Measurements from ENCODE around the gene GPD1. TPM values are rescaled to one million over a fixed set of nuclear protein-coding genes. Genes with fewer than 3 reads are reported as not detected.

GPD1 gene
- total and polyA plus RNA-seq, 8 donors = 0.58 to 9.5 (median 1.7) TPM

DNA sequence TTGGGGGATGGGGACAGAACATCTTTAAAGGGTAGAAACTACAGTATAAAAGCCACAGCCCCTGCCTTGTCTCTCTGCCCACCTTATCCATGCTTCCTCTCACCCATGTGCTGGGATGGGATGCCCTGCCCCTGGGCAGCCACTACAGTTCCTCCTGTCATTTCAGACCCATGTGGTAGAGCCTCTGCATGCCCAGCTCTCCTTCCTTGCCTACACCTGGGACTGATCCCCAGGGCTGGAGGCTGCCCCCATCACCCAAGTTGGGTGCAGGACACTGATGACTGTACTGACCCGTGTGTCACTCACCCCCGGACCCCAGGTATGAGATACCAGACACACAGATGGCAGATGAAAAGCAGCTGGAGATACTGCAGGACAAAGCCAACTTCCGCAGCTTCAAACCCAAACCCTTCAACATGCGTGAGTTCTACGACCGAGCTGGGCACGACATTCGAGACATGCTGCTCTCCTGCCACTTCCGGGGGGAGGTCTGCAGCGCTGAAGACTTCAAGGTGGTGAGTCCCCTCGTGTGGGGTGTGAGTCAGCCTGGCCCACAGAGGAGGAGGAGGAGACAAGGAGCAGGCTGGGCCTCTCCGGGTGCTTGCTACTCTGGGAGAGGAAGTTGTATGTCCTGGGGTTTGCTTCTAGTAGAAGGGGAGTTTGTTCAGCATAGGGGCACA is 44.2 kb upstream of the GPD1 start:
- no peak for TF ChIP-seq POLR2A (IDR thresholded peaks at IDR 0.05)
- TF ChIP-seq POLR2AphosphoS5 (IDR thresholded peaks at IDR 0.05) = no peak
- no peak for TF ChIP-seq EP300 (IDR thresholded peaks at IDR 0.05)
- Histone ChIP-seq H3K36me3 (no peaks in the 10 kb centered on the region), H3K4me3 (no peak overlapping the region), H3K27me3 (peaks cover 0 to 26% (median 10%) of the 10 kb centered on the region in 3 donors), H3K27ac (no peak overlapping the region), H3K4me1 (peaks cover 14 to 37% (median 34%) of the 10 kb centered on the region in 4 donors), H3K9me3 (no peaks in the 10 kb centered on the region)
- 69 to 81% (median 76%) methylated on average over 12 of the region's 12 CpGs for WGBS, 5 donors
- DNase-seq = peak in 1 of 2 donors; percentile 37
- intact Hi-C loops (cut with DNase I; ENCODE audit: low total_unique reads) = loop anchor here (5.0 kb wide), 1 partner anchor 92 kb away; no protein-coding TSS in a partner anchor

DNA sequence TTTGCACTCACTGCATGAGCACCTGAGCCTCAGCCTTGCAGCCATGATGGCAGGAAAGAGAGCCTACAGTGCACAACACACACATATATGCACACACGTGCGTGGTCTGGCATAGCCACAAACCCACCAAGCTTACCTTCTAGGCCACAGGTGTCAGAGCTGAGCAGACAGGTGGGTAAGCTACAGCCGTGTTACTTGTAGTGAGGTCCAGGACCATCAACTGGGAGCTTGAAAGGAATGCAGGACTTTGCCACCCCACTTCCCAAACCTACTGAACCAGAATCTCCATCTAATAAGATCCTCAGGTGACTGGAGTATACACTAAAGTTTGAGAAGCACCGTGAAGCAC is 43.7 kb upstream of the GPD1 start:
- intact Hi-C loops (cut with DNase I; ENCODE audit: low total_unique reads) = no loop called here
- Histone ChIP-seq H3K4me1 (peaks cover 14 to 37% (median 34%) of the 10 kb centered on the region in 4 donors), H3K27ac (no peak overlapping the region), H3K4me3 (no peak overlapping the region), H3K9me3 (no peaks in the 10 kb centered on the region), H3K27me3 (peaks cover 0 to 26% (median 10%) of the 10 kb centered on the region in 3 donors), H3K36me3 (no peaks in the 10 kb centered on the region)
- TF ChIP-seq, protein P1, sequence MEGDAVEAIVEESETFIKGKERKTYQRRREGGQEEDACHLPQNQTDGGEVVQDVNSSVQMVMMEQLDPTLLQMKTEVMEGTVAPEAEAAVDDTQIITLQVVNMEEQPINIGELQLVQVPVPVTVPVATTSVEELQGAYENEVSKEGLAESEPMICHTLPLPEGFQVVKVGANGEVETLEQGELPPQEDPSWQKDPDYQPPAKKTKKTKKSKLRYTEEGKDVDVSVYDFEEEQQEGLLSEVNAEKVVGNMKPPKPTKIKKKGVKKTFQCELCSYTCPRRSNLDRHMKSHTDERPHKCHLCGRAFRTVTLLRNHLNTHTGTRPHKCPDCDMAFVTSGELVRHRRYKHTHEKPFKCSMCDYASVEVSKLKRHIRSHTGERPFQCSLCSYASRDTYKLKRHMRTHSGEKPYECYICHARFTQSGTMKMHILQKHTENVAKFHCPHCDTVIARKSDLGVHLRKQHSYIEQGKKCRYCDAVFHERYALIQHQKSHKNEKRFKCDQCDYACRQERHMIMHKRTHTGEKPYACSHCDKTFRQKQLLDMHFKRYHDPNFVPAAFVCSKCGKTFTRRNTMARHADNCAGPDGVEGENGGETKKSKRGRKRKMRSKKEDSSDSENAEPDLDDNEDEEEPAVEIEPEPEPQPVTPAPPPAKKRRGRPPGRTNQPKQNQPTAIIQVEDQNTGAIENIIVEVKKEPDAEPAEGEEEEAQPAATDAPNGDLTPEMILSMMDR (IDR thresholded peaks at IDR 0.05) = no peak
- TF ChIP-seq EP300 (IDR thresholded peaks at IDR 0.05) = no peak
- TF ChIP-seq POLR2A (IDR thresholded peaks at IDR 0.05) = no peak
- no peak for TF ChIP-seq POLR2AphosphoS5 (IDR thresholded peaks at IDR 0.05)
- WGBS, 5 donors = 65 to 71% (median 66%) methylated on average over 4 of the region's 4 CpGs
- no peak for DNase-seq

DNA sequence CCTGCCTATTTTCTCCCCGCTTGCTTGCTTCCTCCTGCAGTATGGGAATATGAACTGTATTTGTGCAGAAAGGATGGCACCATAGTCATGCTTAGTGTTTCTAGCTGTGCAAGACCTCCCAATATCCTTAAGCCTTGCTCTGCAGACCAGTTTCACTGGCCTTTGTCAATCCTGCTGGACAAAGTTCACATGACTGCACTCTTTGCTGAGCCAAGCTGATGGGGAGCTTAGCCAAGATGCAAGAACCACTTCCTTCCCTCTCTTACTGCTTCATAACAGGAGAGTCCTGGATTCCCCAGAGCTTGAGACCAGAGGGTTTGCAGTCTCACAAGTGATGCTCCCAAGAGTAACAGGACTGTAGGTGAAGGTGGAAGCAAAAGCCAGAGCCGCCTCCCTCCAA is 42.6 kb upstream of the GPD1 start:
- Histone ChIP-seq H3K36me3 (no peaks in the 10 kb centered on the region), H3K27ac (no peak overlapping the region), H3K9me3 (no peaks in the 10 kb centered on the region), H3K4me3 (no peak overlapping the region), H3K4me1 (peaks cover 14 to 29% (median 27%) of the 10 kb centered on the region in 4 donors), H3K27me3 (peaks cover 0 to 25% (median 10%) of the 10 kb centered on the region in 3 donors)
- no peak for TF ChIP-seq EP300 (IDR thresholded peaks at IDR 0.05)
- TF ChIP-seq POLR2A (IDR thresholded peaks at IDR 0.05) = no peak
- TF ChIP-seq POLR2AphosphoS5 (IDR thresholded peaks at IDR 0.05) = no peak
- intact Hi-C loops (cut with DNase I; ENCODE audit: low total_unique reads) = no loop called here
- DNase-seq = peak in 1 of 2 donors; percentile 12
- whole genome bisulfite sequencing, 5 donors = 79 to 97% (median 85%) methylated on average over 2 of the region's 2 CpGs

DNA sequence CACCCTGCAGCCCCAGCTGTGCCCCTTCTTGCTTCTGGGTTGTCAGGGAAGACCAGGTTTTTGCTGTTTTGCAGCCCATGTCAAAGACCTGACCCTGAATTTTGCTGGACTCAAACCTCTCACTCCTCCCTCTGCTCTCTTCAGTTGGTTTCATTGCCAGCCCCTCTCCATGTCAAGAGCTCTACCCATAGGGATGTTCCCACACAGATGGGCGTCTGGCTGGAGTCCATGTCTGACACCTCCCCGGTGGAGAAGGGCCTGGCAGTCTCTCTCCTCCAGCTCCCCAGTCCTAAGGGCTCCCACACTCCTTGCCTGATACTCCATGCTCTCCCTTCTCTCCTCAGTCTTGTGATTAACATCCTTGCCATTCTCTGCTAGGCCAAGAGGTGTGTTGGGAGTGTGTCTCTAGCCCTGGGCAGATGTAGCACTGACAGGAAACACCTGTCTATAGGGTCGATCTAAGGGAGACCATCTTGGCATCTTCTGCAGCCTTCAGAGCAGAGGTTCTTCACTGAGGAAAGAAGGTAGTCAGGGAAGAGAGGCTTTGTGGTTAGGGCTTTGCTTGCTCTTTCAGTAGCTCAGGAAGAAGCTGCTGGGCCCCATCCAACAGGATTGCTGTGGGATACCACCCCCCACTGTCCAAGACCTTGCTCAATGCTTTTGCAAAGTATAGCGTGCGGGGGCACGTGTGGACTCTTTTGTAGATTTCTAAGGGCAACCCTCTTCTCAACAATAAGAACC is 41.7 kb upstream of the GPD1 start:
- 67 to 72% (median 69%) methylated on average over 6 of the region's 6 CpGs for WGBS, 5 donors
- H3K27ac ChIP-seq = no peak overlapping the region
- no peak for DNase-seq
- H3K36me3 ChIP-seq = no peaks in the 10 kb centered on the region
- no peak overlapping the region for H3K4me3 ChIP-seq
- peaks cover 5 to 19% (median 17%) of the 10 kb centered on the region in 4 donors for H3K4me1 ChIP-seq
- H3K9me3 ChIP-seq = no peaks in the 10 kb centered on the region
- TF ChIP-seq EP300 (IDR thresholded peaks at IDR 0.05) (no peak), POLR2A (IDR thresholded peaks at IDR 0.05) (no peak), POLR2AphosphoS5 (IDR thresholded peaks at IDR 0.05) (no peak)
- TF ChIP-seq, protein P1 (IDR thresholded peaks at IDR 0.05) = no peak
- intact Hi-C loops (cut with DNase I; ENCODE audit: low total_unique reads) = no loop called here
- H3K27me3 ChIP-seq = peaks cover 0 to 15% (median under 1%) of the 10 kb centered on the region in 3 donors

DNA sequence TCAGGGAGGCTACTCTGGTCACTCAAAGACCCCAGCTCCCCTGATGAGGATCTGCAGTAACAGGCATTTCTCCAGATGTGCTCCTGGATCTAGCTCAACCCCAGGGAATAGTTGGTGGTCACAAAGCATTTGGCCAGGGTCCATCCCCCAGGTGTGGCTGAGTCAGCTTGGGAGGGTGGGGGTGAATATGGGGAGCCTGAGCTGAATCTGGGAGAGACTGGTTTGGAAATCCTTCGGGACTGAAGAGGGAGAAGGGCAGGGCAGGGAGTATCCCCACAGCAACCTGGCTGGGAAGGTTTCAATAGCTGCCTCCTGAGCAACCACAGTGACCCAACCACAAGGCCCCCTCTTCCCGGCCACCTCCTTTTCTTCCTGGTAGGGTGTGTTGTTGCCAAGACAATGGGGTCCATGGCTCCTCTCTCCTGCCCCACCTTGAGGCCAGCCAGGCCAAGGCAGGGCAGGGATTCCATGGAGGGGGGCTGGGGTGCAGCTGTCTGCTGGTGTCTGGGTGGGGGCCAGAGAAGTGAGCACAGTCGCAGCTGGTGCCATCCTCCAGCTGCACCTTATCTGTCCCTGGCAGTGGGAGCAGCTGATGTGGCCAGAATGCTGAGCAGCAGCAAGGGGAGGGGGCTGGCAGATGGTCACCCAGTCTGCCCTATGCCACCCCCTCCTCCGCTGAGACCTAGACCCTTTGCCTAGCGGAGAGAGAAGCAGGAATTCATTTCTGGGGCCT is 40.9 kb upstream of the GPD1 start:
- Histone ChIP-seq H3K4me1 (peaks cover 3 to 15% (median 12%) of the 10 kb centered on the region in 4 donors), H3K9me3 (no peaks in the 10 kb centered on the region), H3K36me3 (no peaks in the 10 kb centered on the region), H3K4me3 (no peak overlapping the region), H3K27ac (no peak overlapping the region), H3K27me3 (peaks cover 0 to 9% (median 0%) of the 10 kb centered on the region in 3 donors)
- WGBS, 5 donors = 77 to 86% (median 84%) methylated on average over 3 to 5 of the region's 5 CpGs
- TF ChIP-seq, protein P1 (IDR thresholded peaks at IDR 0.05) = no peak
- no peak for TF ChIP-seq POLR2A (IDR thresholded peaks at IDR 0.05)
- TF ChIP-seq EP300 (IDR thresholded peaks at IDR 0.05) = no peak
- TF ChIP-seq POLR2AphosphoS5 (IDR thresholded peaks at IDR 0.05) = no peak
- intact Hi-C loops (cut with DNase I; ENCODE audit: low total_unique reads) = no loop called here
- DNase-seq = peak in 1 of 2 donors; percentile 17
